H1 (cell line): ENCODE results near the gene ACSF3. TPM values are rescaled to one million over a fixed set of nuclear protein-coding genes. Genes with fewer than 3 reads are reported as not detected.

Experiments
- CTCF ChIA-PET: fragments of 300-600 bp; sonication (Branson Sonifier 250); formaldehyde crosslinking; loops from one replicate; lab custom pipeline; 2021; ENCODE audit not compliant: partially characterized antibody; lab: Charles Lee
- POLR2A ChIA-PET: fragments of 300-600 bp; sonication (Branson Sonifier 250); formaldehyde crosslinking; loops from one replicate; lab custom pipeline; 2021; ENCODE audit warnings: inconsistent platforms; ENCODE audit not compliant: partially characterized antibody; lab: Charles Lee
- DNase-seq, 2 experiments: peaks; one replicate each; pipeline versions ENCODE4 v3.0.0 to v3.0.0-alpha.2; 2010 to 2022; ENCODE audit warnings: low spot score in 2 of 2, low read depth in 1 of 2, mixed read lengths in 1 of 2
- FAIRE-seq: peaks from 2 replicates; lab custom pipeline; 2011; peaks lifted over from hg19 to GRCh38; lab: Jason Lieb, UNC
- H2AFZ ChIP-seq: 2 replicates; pipeline ENCODE4 v1.8.1; 2012; ENCODE audit warnings: low read length, inconsistent platforms
- H2AK5ac ChIP-seq: 2 replicates; pipeline ENCODE4 v1.6.1; 2013; ENCODE audit warnings: low read depth, low read length
- H2BK120ac ChIP-seq: replicated peaks from 2 replicates; pipeline ENCODE3; 2013; ENCODE audit warnings: low read depth, low read length, inconsistent platforms
- H2BK12ac ChIP-seq: 2 replicates; pipeline ENCODE4 v1.6.1; 2013; ENCODE audit warnings: low read depth, low read length
- H2BK15ac ChIP-seq: 2 replicates; pipeline ENCODE4 v1.6.1; 2013; ENCODE audit warnings: low read length
- H2BK20ac ChIP-seq: 2 replicates; pipeline ENCODE4 v1.6.1; 2013; ENCODE audit warnings: low read length
- H2BK5ac ChIP-seq: 2 replicates; pipeline ENCODE4 v1.6.1; 2013; ENCODE audit warnings: low read depth, low read length
- H3K14ac ChIP-seq: 2 replicates; pipeline ENCODE4 v1.6.1; 2013; ENCODE audit warnings: inconsistent platforms; ENCODE audit not compliant: insufficient read length
- H3K18ac ChIP-seq: 2 replicates; pipeline ENCODE4 v1.6.1; 2013; ENCODE audit warnings: low read length; ENCODE audit errors: extremely low read depth
- H3K23ac ChIP-seq: 2 replicates; pipeline ENCODE4 v1.6.1; 2013; ENCODE audit warnings: inconsistent platforms; ENCODE audit not compliant: insufficient read length
- H3K23me2 ChIP-seq: 2 replicates; pipeline ENCODE4 v1.6.1; 2013; ENCODE audit warnings: low read depth, low read length
- H3K27ac ChIP-seq: 2 replicates; pipeline ENCODE4 v1.6.1; 2011; ENCODE audit warnings: low read depth, low read length, inconsistent platforms
- H3K27me3 ChIP-seq, 4 experiments: replicated peaks in 1 of 4; 1 replicate in 1 of 4; 2 replicates in 3 of 4; pipeline versions ENCODE4 v1.6.1 to v1.8.1; 2011 to 2013; ENCODE audit warnings: low read length in 3 of 4, mild to moderate bottlenecking in 3 of 4, inconsistent platforms in 2 of 4, mixed read lengths in 2 of 4, moderate library complexity in 1 of 4; ENCODE audit not compliant: control insufficient read depth in 3 of 4, insufficient read depth in 3 of 4; ENCODE audit errors: extremely low read depth in 1 of 4
- H3K36me3 ChIP-seq, 4 experiments: 2 replicates each; pipeline versions ENCODE4 v1.6.1 to v1.8.1; 2011 to 2013; ENCODE audit warnings: mild to moderate bottlenecking in 4 of 4, low read length in 3 of 4, moderate library complexity in 2 of 4, control low read depth in 1 of 4, inconsistent platforms in 1 of 4; ENCODE audit not compliant: insufficient read depth in 4 of 4, control insufficient read depth in 2 of 4
- H3K4ac ChIP-seq: replicated peaks from 2 replicates; pipeline ENCODE3; 2013; ENCODE audit warnings: low read length, low read depth, mixed read lengths, inconsistent platforms; ENCODE audit not compliant: insufficient read length
- H3K4me1 ChIP-seq, 4 experiments: replicated peaks in 1 of 4; 1 replicate in 1 of 4; 2 replicates in 3 of 4; pipeline versions ENCODE4 v1.6.1 to v1.8.1; 2011 to 2013; ENCODE audit warnings: low read length in 3 of 4, inconsistent platforms in 2 of 4, mixed read lengths in 1 of 4; ENCODE audit not compliant: insufficient read depth in 4 of 4, control insufficient read depth in 3 of 4
- H3K4me2 ChIP-seq, 2 experiments: 2 replicates each; pipeline versions ENCODE4 v1.6.1 to v1.8.1; 2011 to 2013; ENCODE audit warnings: low read depth in 2 of 2, low read length in 2 of 2, control low read depth in 1 of 2, inconsistent platforms in 1 of 2, mild to moderate bottlenecking in 1 of 2; ENCODE audit not compliant: insufficient read depth in 1 of 2
- H3K4me3 ChIP-seq, 4 experiments: fragments of 200-600, 300-600 bp in 1 of 4; sonication (generic), shearing (Covaris generic), sonication (Bioruptor Twin) in 1 of 4; 2 replicates each; pipeline versions ENCODE4 v1.5.1 to v1.8.1; 2011 to 2016; ENCODE audit warnings: low read length in 4 of 4, low read depth in 3 of 4, control low read depth in 2 of 4, inconsistent platforms in 2 of 4, mild to moderate bottlenecking in 2 of 4, mixed read lengths in 1 of 4, moderate library complexity in 1 of 4; ENCODE audit not compliant: insufficient read depth in 2 of 4; ENCODE audit errors: extremely low read depth in 1 of 4
- H3K56ac ChIP-seq: replicated peaks from 2 replicates; pipeline ENCODE3; 2013; ENCODE audit warnings: low read depth, mild to moderate bottlenecking, mixed read lengths, low read length, inconsistent platforms; ENCODE audit not compliant: insufficient read length
- H3K79me1 ChIP-seq: 2 replicates; pipeline ENCODE4 v1.6.1; 2013; ENCODE audit warnings: low read depth, low read length, control low read depth
- H3K79me2 ChIP-seq, 2 experiments: 2 replicates each; pipeline versions ENCODE4 v1.6.1 to v1.8.1; 2012 to 2013; ENCODE audit warnings: low read length in 2 of 2, mild to moderate bottlenecking in 2 of 2, inconsistent platforms in 1 of 2; ENCODE audit not compliant: insufficient read depth in 2 of 2, control insufficient read depth in 1 of 2
- H3K9ac ChIP-seq, 4 experiments: replicated peaks in 1 of 4; 1 replicate in 1 of 4; 2 replicates in 3 of 4; pipeline versions ENCODE4 v1.6.1 to v1.8.1; 2011 to 2013; ENCODE audit warnings: low read depth in 3 of 4, low read length in 3 of 4, control low read depth in 2 of 4, mild to moderate bottlenecking in 2 of 4, moderate library complexity in 2 of 4, inconsistent platforms in 1 of 4; ENCODE audit errors: extremely low read depth in 1 of 4
- H3K9me3 ChIP-seq, 2 experiments: 2 replicates each; pipeline versions ENCODE4 v1.6.1 to v1.8.1; 2012 to 2013; ENCODE audit warnings: mild to moderate bottlenecking in 2 of 2, moderate library complexity in 2 of 2, control low read depth in 1 of 2, inconsistent platforms in 1 of 2, low read depth in 1 of 2, low read length in 1 of 2, mixed read lengths in 1 of 2; ENCODE audit not compliant: insufficient read depth in 2 of 2
- H4K20me1 ChIP-seq, 2 experiments: replicated peaks in 1 of 2; 2 replicates each; pipeline versions ENCODE3 to v1.8.1; 2011 to 2013; ENCODE audit warnings: inconsistent platforms in 2 of 2, low read length in 2 of 2, mild to moderate bottlenecking in 1 of 2; ENCODE audit not compliant: insufficient read depth in 2 of 2, control insufficient read depth in 1 of 2
- H4K5ac ChIP-seq: 2 replicates; pipeline ENCODE4 v1.6.1; 2013; ENCODE audit warnings: low read length, low read depth, mixed read lengths, inconsistent platforms; ENCODE audit not compliant: insufficient read length
- H4K8ac ChIP-seq: 2 replicates; pipeline ENCODE4 v1.8.0; 2013; ENCODE audit warnings: mild to moderate bottlenecking, moderate library complexity, low read length, inconsistent platforms; ENCODE audit not compliant: insufficient read depth; ENCODE audit errors: extremely low read depth
- H4K91ac ChIP-seq: replicated peaks from 2 replicates; pipeline ENCODE3; 2013; ENCODE audit warnings: low read length, mixed read lengths, inconsistent platforms; ENCODE audit not compliant: insufficient read length
- BRCA1 ChIP-seq: IDR thresholded peaks from 2 replicates; pipeline ENCODE4 v1.6.1; 2012; ENCODE audit warnings: low read depth, low read length, improper control_type of control experiment
- CEBPB ChIP-seq: IDR thresholded peaks from 2 replicates; pipeline ENCODE4 v1.6.1; 2012; ENCODE audit warnings: low read depth, low read length
- KDM4A ChIP-seq: IDR thresholded peaks from one replicate; pipeline ENCODE4 v1.7.1; 2012; ENCODE audit warnings: low read depth, mild to moderate bottlenecking, moderate library complexity, low read length, inconsistent platforms; ENCODE audit not compliant: severe bottlenecking
- KDM5A ChIP-seq: fragments of 200-600 bp; IDR thresholded peaks from 2 replicates; pipeline ENCODE4 v1.7.1; 2012; ENCODE audit warnings: mild to moderate bottlenecking, low read length, inconsistent platforms, mixed read lengths
- NRF1 ChIP-seq: IDR thresholded peaks from 2 replicates; pipeline ENCODE4 v1.6.1; 2011; ENCODE audit warnings: mild to moderate bottlenecking, low read depth, low read length, improper control_type of control experiment
- RXRA ChIP-seq: IDR thresholded peaks from 2 replicates; pipeline ENCODE4 v1.6.1; 2011; ENCODE audit warnings: low read depth, mild to moderate bottlenecking, low read length, moderate library complexity; ENCODE audit not compliant: insufficient read depth
- SIRT6 ChIP-seq: IDR thresholded peaks from one replicate; pipeline ENCODE4 v1.7.1; 2012; ENCODE audit warnings: low read length, inconsistent platforms
- TEAD4 ChIP-seq: IDR thresholded peaks from 2 replicates; pipeline ENCODE4 v1.6.1; 2012; ENCODE audit warnings: low read depth, low read length, inconsistent platforms, mixed read lengths
- WGBS, 2 experiments: shearing (Covaris generic) in 1 of 2; methylation state at CpG; one replicate each; pipeline versions ENCODE4 v1.1.6 to v1.1.7; 2013 to 2015; ENCODE audit warnings: low lambda C conversion rate in 2 of 2, mixed read lengths in 2 of 2, inconsistent platforms in 1 of 2, low coverage in 1 of 2, missing lambda C conversion rate in 1 of 2; ENCODE audit not compliant: insufficient replicate concordance in 2 of 2, insufficient coverage in 1 of 2, insufficient read length in 1 of 2; ENCODE audit errors: extremely low coverage in 1 of 2, missing lambda C conversion rate in 1 of 2; 5-methylcytosine and 5-hydroxymethylcytosine counted together
- polyA plus RNA-seq, 7 experiments: library from polyadenylated mRNA; depleted of rRNA in 3 of 7; stranded (reverse) in 5 of 7; unstranded in 2 of 7; fragments of >200 nt in 5 of 7; fragments of 200-250 nt in 2 of 7; gene quantifications; 1 replicate in 5 of 7; 2 replicates in 1 of 7; 4 replicates in 1 of 7; pipeline versions ENCODE4 v1.2.1 to v1.2.3, GENCODE V29; 2011 to 2013; ENCODE audit warnings: missing spikeins in 2 of 7, mixed read lengths in 2 of 7
- total RNA-seq: library from RNA; stranded (reverse); fragmentation: NEBNext Ultra II Directional; extraction: Animal tissue kit (Norgen Biotek cat#: 25700); gene quantifications from 2 replicates; pipeline ENCODE4 v1.2.1, GENCODE V29; 2021
- TF ChIP-seq, protein P1 (sequence below): IDR thresholded peaks from 2 replicates; pipeline ENCODE4 v1.6.1; 2012; ENCODE audit warnings: inconsistent platforms

The ACSF3 gene
- total and polyA plus RNA-seq, 2 of the 8 experiments (the other 6 are each of a cell fraction or from before 2014, with no cell fraction given): 15.6 to 22.9 TPM

DNA sequence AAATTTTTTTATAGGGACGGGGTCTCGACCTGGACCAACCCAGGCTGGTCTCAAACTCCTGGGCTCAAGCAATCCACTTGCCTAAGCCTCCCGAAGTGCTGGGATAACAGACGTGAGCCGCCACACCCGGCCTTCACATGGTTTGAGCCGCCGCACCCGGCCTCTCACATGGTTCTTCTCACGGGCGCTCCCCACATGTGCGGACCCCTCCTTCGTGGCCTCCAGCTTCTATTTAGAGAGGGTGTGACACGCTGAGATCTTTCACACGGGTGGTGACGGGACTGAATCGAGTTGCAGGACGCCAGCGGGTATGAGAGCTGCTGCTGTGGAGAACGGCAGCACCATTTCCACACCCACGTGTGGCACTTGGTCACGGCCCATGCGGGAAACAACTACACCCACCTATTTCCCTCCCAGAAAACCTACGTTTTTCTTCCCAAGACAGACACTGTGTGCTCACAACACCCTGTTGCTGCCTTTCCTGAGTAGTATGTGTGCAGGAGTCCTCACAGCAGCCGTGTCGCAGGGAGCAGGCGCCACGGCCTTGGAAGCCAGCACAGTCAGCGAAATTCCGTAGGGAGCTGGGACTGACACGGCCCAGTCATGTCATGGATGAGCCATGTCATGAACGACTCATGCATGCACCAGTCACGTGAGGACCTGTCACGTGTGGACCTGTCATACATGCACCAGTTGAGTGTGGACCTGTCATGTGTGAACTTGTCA, 20.1 kb upstream of the ACSF3 start:
- ChIA-PET POLR2A (no interaction called here), CTCF (interaction anchor here (1.0 kb wide), 1 partner anchor 83 kb away, joined by 3 read pairs; no protein-coding TSS in a partner anchor)
- no peak for FAIRE-seq

More for the DNA sequence above, 20.1 kb upstream of the ACSF3 start:
- no peaks in the 10 kb centered on the region for H3K79me1 ChIP-seq
- peaks cover 38 to 49% of the 10 kb centered on the region in 2 experiments for H3K9me3 ChIP-seq
- H3K23ac ChIP-seq: no peak overlapping the region
- H4K20me1 ChIP-seq: peaks cover 0 to 4% of the 10 kb centered on the region in 2 experiments
- H3K36me3 ChIP-seq: no peaks in the 10 kb centered on the region
- peaks cover 9% of the 10 kb centered on the region; the same call in 1 of the 2 replicates for H3K23me2 ChIP-seq
- H2BK15ac ChIP-seq: no peak overlapping the region
- H2BK120ac ChIP-seq: no peak overlapping the region
- H2AK5ac ChIP-seq: no peak overlapping the region
- no peaks in the 10 kb centered on the region for H3K79me2 ChIP-seq
- H3K56ac ChIP-seq: no peak overlapping the region
- H3K4me3 ChIP-seq: no peak overlapping the region
- H3K14ac ChIP-seq: no peak overlapping the region
- H3K18ac ChIP-seq: no peak overlapping the region
- 93% methylated on average over 34 of the region's 34 CpGs; no CpG with 5 or more reads in 1 of the 2 experiments for WGBS, 2 experiments
- H4K91ac ChIP-seq: no peak overlapping the region
- H4K8ac ChIP-seq: no peak overlapping the region
- DNase-seq: no peak
- no peak overlapping the region for H4K5ac ChIP-seq
- H3K4ac ChIP-seq: no peak overlapping the region
- no peak overlapping the region for H3K9ac ChIP-seq
- no peak overlapping the region for H2BK5ac ChIP-seq
- H3K27ac ChIP-seq: no peak overlapping the region
- no peak overlapping the region for H3K4me2 ChIP-seq
- no peak overlapping the region for H2BK20ac ChIP-seq
- no peak overlapping the region for H2BK12ac ChIP-seq
- H2AFZ ChIP-seq: no peak overlapping the region
- TF ChIP-seq TEAD4 (no peak), RXRA (no peak), BRCA1 (no peak), NRF1 (no peak), SIRT6 (no peak), KDM5A (no peak), KDM4A (no peak), CEBPB (no peak)
- TF ChIP-seq, protein P1, sequence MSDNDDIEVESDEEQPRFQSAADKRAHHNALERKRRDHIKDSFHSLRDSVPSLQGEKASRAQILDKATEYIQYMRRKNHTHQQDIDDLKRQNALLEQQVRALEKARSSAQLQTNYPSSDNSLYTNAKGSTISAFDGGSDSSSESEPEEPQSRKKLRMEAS: no peak
- TF ChIP-seq, all 59 proteins: peak for 0
- Histone ChIP-seq H3K27me3 (no peaks in the 10 kb centered on the region), H3K4me1 (no peaks in the 10 kb centered on the region)
